Parathyroid adenoma (tissue), 2 donors: ENCODE data around the gene TGOLN2.

ENCODE experiments used
- H2AFZ ChIP-seq: fragments of 300-600 bp; sonication (generic); one replicate; pipeline ENCODE4 v1.7.0; 2017; ENCODE audit warnings: antibody characterized with exemption, mild to moderate bottlenecking
- H3K27ac ChIP-seq: fragments of 300-600 bp; sonication (generic); one replicate; pipeline ENCODE4 v1.7.0; 2017
- H3K27me3 ChIP-seq: fragments of 300-600 bp; sonication (generic); one replicate; pipeline ENCODE4 v1.7.0; 2017; ENCODE audit warnings: low read length; ENCODE audit not compliant: control insufficient read depth, insufficient read depth
- H3K36me3 ChIP-seq: fragments of 300-600 bp; sonication (generic); one replicate; pipeline ENCODE4 v1.7.0; 2017; ENCODE audit warnings: low read length; ENCODE audit not compliant: control insufficient read depth, insufficient read depth
- H3K4me1 ChIP-seq: fragments of 300-600 bp; sonication (generic); one replicate; pipeline ENCODE4 v1.7.0; 2017; ENCODE audit warnings: control low read depth
- H3K4me2 ChIP-seq: fragments of 300-600 bp; sonication (generic); one replicate; pipeline ENCODE4 v1.7.0; 2017; ENCODE audit warnings: low read length
- H3K4me3 ChIP-seq: fragments of 300-600 bp; sonication (generic); one replicate; pipeline ENCODE4 v1.7.0; 2017; ENCODE audit warnings: low read depth, low read length
- H3K79me2 ChIP-seq: fragments of 300-600 bp; sonication (generic); one replicate; pipeline ENCODE4 v1.7.0; 2017; ENCODE audit warnings: control low read depth
- H3K9ac ChIP-seq: fragments of 300-600 bp; sonication (generic); one replicate; pipeline ENCODE4 v1.7.0; 2017; ENCODE audit warnings: mild to moderate bottlenecking
- H3K9me3 ChIP-seq: fragments of 300-600 bp; sonication (generic); one replicate; pipeline ENCODE4 v1.7.0; 2017; ENCODE audit warnings: low read length; ENCODE audit not compliant: control insufficient read depth
- TF ChIP-seq, protein P1 (sequence below): fragments of 300-600 bp; sonication (generic); IDR thresholded peaks from one replicate; pipeline ENCODE4 v1.7.0; 2017; ENCODE audit warnings: antibody characterized with exemption, mild to moderate bottlenecking
- donor health status: primary hyperparathyroidism.

The TGOLN2 gene

DNA sequence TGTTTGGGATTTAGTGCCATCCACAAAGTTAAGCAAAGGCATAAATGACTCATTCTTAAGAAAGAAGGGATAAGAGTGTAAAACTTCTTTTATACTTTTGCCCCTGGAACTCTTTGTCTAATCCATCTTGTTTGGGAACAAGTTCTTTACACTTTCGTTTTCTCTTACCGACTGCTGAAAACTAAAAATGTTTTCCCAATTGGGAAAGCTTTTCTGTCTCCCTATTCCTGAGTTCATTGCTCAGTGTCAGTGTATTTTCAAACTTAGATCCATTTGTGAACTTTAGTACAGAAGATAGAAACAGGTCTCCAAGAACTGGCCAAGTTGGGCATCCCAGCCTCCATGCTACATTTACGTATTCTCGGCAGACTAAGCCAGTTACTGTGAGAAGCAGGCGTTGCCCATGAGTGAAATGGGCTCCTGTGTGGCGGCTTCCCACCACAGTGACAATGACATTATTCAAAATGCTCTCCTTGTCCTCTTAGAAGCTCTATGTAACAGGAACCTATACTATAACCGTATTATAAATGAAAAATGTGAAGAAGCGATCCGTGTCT is 51.7 kb downstream of the TGOLN2 start:
- TF ChIP-seq, protein P1, sequence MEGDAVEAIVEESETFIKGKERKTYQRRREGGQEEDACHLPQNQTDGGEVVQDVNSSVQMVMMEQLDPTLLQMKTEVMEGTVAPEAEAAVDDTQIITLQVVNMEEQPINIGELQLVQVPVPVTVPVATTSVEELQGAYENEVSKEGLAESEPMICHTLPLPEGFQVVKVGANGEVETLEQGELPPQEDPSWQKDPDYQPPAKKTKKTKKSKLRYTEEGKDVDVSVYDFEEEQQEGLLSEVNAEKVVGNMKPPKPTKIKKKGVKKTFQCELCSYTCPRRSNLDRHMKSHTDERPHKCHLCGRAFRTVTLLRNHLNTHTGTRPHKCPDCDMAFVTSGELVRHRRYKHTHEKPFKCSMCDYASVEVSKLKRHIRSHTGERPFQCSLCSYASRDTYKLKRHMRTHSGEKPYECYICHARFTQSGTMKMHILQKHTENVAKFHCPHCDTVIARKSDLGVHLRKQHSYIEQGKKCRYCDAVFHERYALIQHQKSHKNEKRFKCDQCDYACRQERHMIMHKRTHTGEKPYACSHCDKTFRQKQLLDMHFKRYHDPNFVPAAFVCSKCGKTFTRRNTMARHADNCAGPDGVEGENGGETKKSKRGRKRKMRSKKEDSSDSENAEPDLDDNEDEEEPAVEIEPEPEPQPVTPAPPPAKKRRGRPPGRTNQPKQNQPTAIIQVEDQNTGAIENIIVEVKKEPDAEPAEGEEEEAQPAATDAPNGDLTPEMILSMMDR: no peak
- H3K27me3 ChIP-seq: no peaks in the 10 kb centered on the region
- no peak overlapping the region for H2AFZ ChIP-seq
- H3K9me3 ChIP-seq: no peaks in the 10 kb centered on the region
- H3K27ac ChIP-seq: no peak overlapping the region
- H3K4me1 ChIP-seq: no peaks in the 10 kb centered on the region
- no peak overlapping the region for H3K9ac ChIP-seq
- no peak overlapping the region for H3K4me3 ChIP-seq
- no peak overlapping the region for H3K4me2 ChIP-seq
- peaks cover 11% of the 10 kb centered on the region for H3K79me2 ChIP-seq
- H3K36me3 ChIP-seq: no peaks in the 10 kb centered on the region

GRCh38 chr2:85273738-85274731 is 53.8 kb downstream of the TGOLN2 start:
- no peaks in the 10 kb centered on the region for H3K36me3 ChIP-seq
- TF ChIP-seq, protein P1: no peak
- no peaks in the 10 kb centered on the region for H3K4me1 ChIP-seq
- no peak overlapping the region for H3K9ac ChIP-seq
- no peaks in the 10 kb centered on the region for H3K27me3 ChIP-seq
- no peak overlapping the region for H3K27ac ChIP-seq
- H3K79me2 ChIP-seq: peaks cover 19% of the 10 kb centered on the region
- H3K9me3 ChIP-seq: no peaks in the 10 kb centered on the region
- no peak overlapping the region for H3K4me2 ChIP-seq
- H2AFZ ChIP-seq: no peak overlapping the region
- no peak overlapping the region for H3K4me3 ChIP-seq

GRCh38 chr2:85272357-85272756 is 55.4 kb downstream of the TGOLN2 start:
- Histone ChIP-seq H2AFZ (no peak overlapping the region), H3K9me3 (no peaks in the 10 kb centered on the region), H3K9ac (no peak overlapping the region), H3K4me1 (no peaks in the 10 kb centered on the region), H3K4me3 (no peak overlapping the region), H3K27ac (no peak overlapping the region), H3K79me2 (peaks cover 19% of the 10 kb centered on the region), H3K36me3 (no peaks in the 10 kb centered on the region), H3K4me2 (no peak overlapping the region), H3K27me3 (no peaks in the 10 kb centered on the region)
- TF ChIP-seq, protein P1: no peak

GRCh38 chr2:85269959-85270358 is 57.8 kb downstream of the TGOLN2 start:
- Histone ChIP-seq H3K4me3 (no peak overlapping the region), H3K36me3 (no peaks in the 10 kb centered on the region), H3K4me2 (no peak overlapping the region), H3K9ac (no peak overlapping the region), H3K4me1 (peaks cover 2% of the 10 kb centered on the region), H3K27me3 (no peaks in the 10 kb centered on the region), H3K9me3 (no peaks in the 10 kb centered on the region), H3K27ac (no peak overlapping the region), H3K79me2 (peaks cover 28% of the 10 kb centered on the region), H2AFZ (no peak overlapping the region)
- TF ChIP-seq, protein P1: no peak
